Cardiac fibroblast (primary cell): ENCODE measurements around the gene STOX2.

Experiments
- DNase-seq, 2 donors: peaks; one replicate each; pipeline versions ENCODE4 v3.0.0 to v3.0.0-alpha.2; 2010; ENCODE audit warnings: low read depth in 2 of 2
- H3K4me3 ChIP-seq, 2 donors: replicated peaks in 1 of 2; 1 replicate in 1 of 2; 2 replicates in 1 of 2; pipeline ENCODE4 v1.5.1; 2011; ENCODE audit warnings: low read depth in 2 of 2, low read length in 2 of 2, mild to moderate bottlenecking in 2 of 2, moderate library complexity in 1 of 2
- CTCF ChIP-seq: IDR thresholded peaks from one replicate; pipeline ENCODE4 v1.5.1; 2011; ENCODE audit warnings: low read depth, mild to moderate bottlenecking, low read length, inconsistent platforms

The STOX2 gene

GRCh38 chr4:183888564-183888963 is 16.5 kb upstream of the STOX2 start:
- no peak for TF ChIP-seq CTCF
- DNase-seq, result no peak
- H3K4me3 ChIP-seq, result no peak overlapping the region

- TF ChIP-seq CTCF, result no peak
- DNase-seq, result no peak
- H3K4me3 ChIP-seq, result no peak overlapping the region
Observed at GRCh38 chr4:183889190-183889589, 15.9 kb upstream of the STOX2 start.

GRCh38 chr4:183897193-183897592 is 7.9 kb upstream of the STOX2 start:
- TF ChIP-seq CTCF, result no peak
- no peak overlapping the region for H3K4me3 ChIP-seq
- DNase-seq, result no peak

- TF ChIP-seq CTCF, result no peak
- no peak overlapping the region for H3K4me3 ChIP-seq
- DNase-seq, result no peak
Observed at GRCh38 chr4:183898456-183898855, 6.7 kb upstream of the STOX2 start.

- H3K4me3 ChIP-seq, result no peak overlapping the region
- no peak for TF ChIP-seq CTCF
- no peak for DNase-seq
Observed at GRCh38 chr4:183903021-183903760, 1.9 kb upstream of the STOX2 start.

- TF ChIP-seq CTCF, result no peak
- H3K4me3 ChIP-seq, result peak overlapping the region; percentile 36 to 53
- peak; percentile 16 to 36 for DNase-seq
Observed at GRCh38 chr4:183905593-183906488, 734 bp downstream of the STOX2 start.
